KMS-11 (cell line): Measurements from ENCODE around the gene DZIP3.

Experiments
- H2AFZ ChIP-seq: fragments of 200-600 bp; sonication (generic); 2 replicates; pipeline ENCODE4 v1.6.1; 2016; ENCODE audit warnings: antibody characterized with exemption, mixed run types, low read depth
- H3K27ac ChIP-seq: fragments of 200-600 bp; sonication (generic); 2 replicates; pipeline ENCODE4 v1.6.1; 2016; ENCODE audit warnings: mild to moderate bottlenecking, mixed run types
- H3K27me3 ChIP-seq: fragments of 200-600 bp; sonication (generic); 2 replicates; pipeline ENCODE4 v1.6.1; 2017; ENCODE audit warnings: mild to moderate bottlenecking, low read depth, mixed run types, moderate library complexity; ENCODE audit not compliant: insufficient read depth
- H3K36me3 ChIP-seq: fragments of 200-600 bp; sonication (generic); 2 replicates; pipeline ENCODE4 v1.6.1; 2017; ENCODE audit warnings: mild to moderate bottlenecking, mixed run types; ENCODE audit not compliant: insufficient read depth
- H3K4me1 ChIP-seq: fragments of 200-600 bp; sonication (generic); 2 replicates; pipeline ENCODE4 v1.6.1; 2016; ENCODE audit warnings: mild to moderate bottlenecking, low read depth, mixed run types; ENCODE audit not compliant: poor library complexity, severe bottlenecking
- H3K4me2 ChIP-seq: fragments of 200-600 bp; sonication (generic); 2 replicates; pipeline ENCODE4 v1.7.0; 2016; ENCODE audit warnings: mild to moderate bottlenecking, mixed run types
- H3K4me3 ChIP-seq: fragments of 200-600 bp; sonication (generic); IDR thresholded peaks from 2 replicates; pipeline ENCODE4 v1.6.1; 2017; ENCODE audit warnings: low read depth, low read length, mixed read lengths; ENCODE audit not compliant: insufficient read depth
- H3K79me2 ChIP-seq: fragments of 200-600 bp; sonication (generic); 2 replicates; pipeline ENCODE4 v1.6.1; 2016; ENCODE audit warnings: low read depth, mixed run types; ENCODE audit not compliant: insufficient read depth
- H3K9ac ChIP-seq: fragments of 200-600 bp; sonication (generic); 2 replicates; pipeline ENCODE4 v1.6.1; 2016; ENCODE audit warnings: mild to moderate bottlenecking, mixed run types
- H4K20me1 ChIP-seq: fragments of 200-600 bp; sonication (generic); 2 replicates; pipeline ENCODE4 v1.6.1; 2016; ENCODE audit warnings: mild to moderate bottlenecking, mixed run types; ENCODE audit not compliant: insufficient read depth
- CTCF ChIP-seq: fragments of 200-600 bp; sonication (generic); conservative IDR thresholded peaks from 2 replicates; pipeline ENCODE4 v1.6.1; 2017; ENCODE audit warnings: low read depth, mild to moderate bottlenecking, antibody characterized with exemption, low read length, moderate library complexity, mixed read lengths

The DZIP3 gene

GRCh38 chr3:108598375-108598774, 8.9 kb downstream of the DZIP3 start:
- Histone ChIP-seq H2AFZ (no peak overlapping the region), H3K27ac (no peak overlapping the region)
- no peak for TF ChIP-seq CTCF

GRCh38 chr3:108599677-108600409, 10.3 kb downstream of the DZIP3 start:
- Histone ChIP-seq H3K27me3 (no peaks in the 10 kb centered on the region), H3K79me2 (no peaks in the 10 kb centered on the region), H3K4me2 (peak overlapping the region; percentile 47), H3K27ac (peak overlapping the region; percentile 61), H3K4me1 (peaks cover 17% of the 10 kb centered on the region), H3K9ac (peak overlapping the region; percentile 10; the same call in 1 of the 2 replicates), H3K36me3 (no peaks in the 10 kb centered on the region), H3K4me3 (no peak overlapping the region), H2AFZ (peak overlapping the region; percentile 29; the same call in 1 of the 2 replicates), H4K20me1 (no peaks in the 10 kb centered on the region)
- TF ChIP-seq CTCF, result no peak

More at GRCh38 chr3:108598375-108598774, 8.9 kb downstream of the DZIP3 start:
- Histone ChIP-seq H3K27me3 (no peaks in the 10 kb centered on the region), H3K9ac (no peak overlapping the region), H3K4me1 (peaks cover 17% of the 10 kb centered on the region), H3K4me3 (no peak overlapping the region), H3K36me3 (no peaks in the 10 kb centered on the region), H3K79me2 (no peaks in the 10 kb centered on the region), H3K4me2 (no peak overlapping the region), H4K20me1 (no peaks in the 10 kb centered on the region)

DNA sequence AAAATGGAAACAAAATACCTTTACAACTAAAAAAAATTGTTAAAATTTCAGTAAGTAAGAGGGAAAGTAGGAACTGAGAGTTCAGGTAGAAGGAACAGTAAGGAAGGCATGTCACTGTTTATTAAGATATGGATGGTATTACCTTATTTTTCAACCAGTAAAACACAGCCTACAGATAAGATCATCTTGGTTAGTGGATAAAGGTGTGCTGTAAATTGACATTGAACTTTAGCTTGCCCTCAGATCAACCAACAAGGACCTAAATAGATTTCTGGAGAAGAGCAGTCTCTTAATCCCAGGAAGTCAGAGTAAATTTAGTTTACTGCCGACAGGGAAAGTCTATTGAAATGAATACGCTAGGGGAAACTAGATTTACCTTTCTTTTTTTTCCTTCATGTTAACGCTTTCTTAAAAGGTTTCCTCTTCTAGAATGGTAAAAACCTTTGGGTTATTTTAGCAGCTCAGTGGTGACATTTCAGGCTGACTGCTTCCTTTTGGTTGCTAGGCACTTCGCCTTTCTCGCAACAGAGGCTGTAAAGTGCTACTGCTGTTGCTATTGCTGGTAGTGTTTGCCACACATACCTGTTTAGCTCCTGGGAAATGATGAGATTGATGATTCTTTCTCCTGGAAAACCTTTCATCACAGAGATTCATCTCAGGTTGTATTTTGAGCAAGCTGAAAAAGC, 12.9 kb downstream of the DZIP3 start:
- H4K20me1 ChIP-seq, result no peaks in the 10 kb centered on the region
- H3K4me3 ChIP-seq, result no peak overlapping the region
- no peak overlapping the region for H3K9ac ChIP-seq
- no peak for TF ChIP-seq CTCF
- H3K27ac ChIP-seq, result no peak overlapping the region
- no peaks in the 10 kb centered on the region for H3K27me3 ChIP-seq
- H3K4me1 ChIP-seq, result peaks cover 17% of the 10 kb centered on the region
- H2AFZ ChIP-seq, result no peak overlapping the region
- no peaks in the 10 kb centered on the region for H3K79me2 ChIP-seq
- no peaks in the 10 kb centered on the region for H3K36me3 ChIP-seq
- no peak overlapping the region for H3K4me2 ChIP-seq

GRCh38 chr3:108602935-108603294, 13.4 kb downstream of the DZIP3 start:
- Histone ChIP-seq H3K9ac (no peak overlapping the region), H3K27ac (no peak overlapping the region), H3K4me2 (no peak overlapping the region), H2AFZ (no peak overlapping the region), H3K27me3 (no peaks in the 10 kb centered on the region), H3K79me2 (no peaks in the 10 kb centered on the region), H3K36me3 (no peaks in the 10 kb centered on the region), H3K4me1 (peaks cover 17% of the 10 kb centered on the region), H3K4me3 (no peak overlapping the region), H4K20me1 (no peaks in the 10 kb centered on the region)
- no peak for TF ChIP-seq CTCF
